Endothelial cell of umbilical vein (primary cell): Measurements from ENCODE around the gene NINJ2. TPM values are rescaled to one million over a fixed set of nuclear protein-coding genes. Genes with fewer than 3 reads are reported as not detected.

ENCODE experiments used
- BruUV-seq: library from RNA; stranded (reverse); fragments of 400-500 nt; replicated peaks from 2 replicates; lab custom pipeline; 2021; lab: Mats Ljungman, UMichigan
- CTCF ChIA-PET: fragments of 300-600, 350-600 bp; sonication (Branson Sonifier 250); formaldehyde crosslinking; loops from one replicate; lab custom pipeline; 2021; ENCODE audit warnings: antibody characterized with exemption, inconsistent platforms; lab: Charles Lee
- POLR2A ChIA-PET: fragments of 300-600, 350-600 bp; sonication (Branson Sonifier 250); formaldehyde crosslinking; loops from one replicate; lab custom pipeline; 2021; ENCODE audit warnings: antibody characterized with exemption, inconsistent platforms; lab: Charles Lee
- DNase-seq: peaks from one replicate; pipeline ENCODE4 v3.0.0-alpha.2; 2011; ENCODE audit warnings: low read depth, low spot score
- FAIRE-seq: peaks from 2 replicates; lab custom pipeline; 2011; peaks lifted over from hg19 to GRCh38; lab: Jason Lieb, UNC
- H2AFZ ChIP-seq: 2 replicates; pipeline ENCODE4 v1.6.0; 2012; ENCODE audit warnings: low read depth, low read length, control low read depth, inconsistent platforms
- H3K27ac ChIP-seq: 2 replicates; pipeline ENCODE4 v1.5.1; 2011; ENCODE audit warnings: low read depth, mild to moderate bottlenecking, control low read depth, low read length, moderate library complexity; ENCODE audit not compliant: insufficient read depth
- H3K27me3 ChIP-seq, 2 experiments: 2 replicates each; pipeline versions ENCODE4 v1.6.0 to v1.6.1; 2011; ENCODE audit warnings: low read length in 2 of 2, mixed read lengths in 1 of 2; ENCODE audit not compliant: control insufficient read depth in 2 of 2, insufficient read depth in 2 of 2
- H3K36me3 ChIP-seq, 2 experiments: 2 replicates in 1 of 2; 3 replicates in 1 of 2; pipeline ENCODE4 v1.5.1; 2011; ENCODE audit warnings: low read length in 2 of 2, mild to moderate bottlenecking in 1 of 2, moderate library complexity in 1 of 2; ENCODE audit not compliant: control insufficient read depth in 2 of 2, insufficient read depth in 2 of 2; ENCODE audit errors: extremely low read depth in 1 of 2
- H3K4me1 ChIP-seq: 3 replicates; pipeline ENCODE4 v1.5.1; 2011; ENCODE audit warnings: mild to moderate bottlenecking, low read length; ENCODE audit not compliant: control insufficient read depth, insufficient read depth; ENCODE audit errors: extremely low read depth
- H3K4me2 ChIP-seq: 2 replicates; pipeline ENCODE4 v1.6.1; 2011; ENCODE audit warnings: low read length, control low read depth, mixed read lengths; ENCODE audit not compliant: insufficient read depth
- H3K4me3 ChIP-seq, 3 experiments: fragments of 200-600 bp in 1 of 3; sonication (generic), shearing (Covaris generic) in 1 of 3; replicated peaks in 1 of 3; 2 replicates each; pipeline ENCODE4 v1.5.1; 2011 to 2016; ENCODE audit warnings: control low read depth in 3 of 3, low read length in 3 of 3, mild to moderate bottlenecking in 2 of 3, inconsistent platforms in 1 of 3, low read depth in 1 of 3, moderate library complexity in 1 of 3; ENCODE audit not compliant: insufficient read depth in 1 of 3
- H3K79me2 ChIP-seq: 2 replicates; pipeline ENCODE4 v1.6.0; 2012; ENCODE audit warnings: low read length, inconsistent platforms; ENCODE audit not compliant: control insufficient read depth, insufficient read depth
- H3K9ac ChIP-seq: replicated peaks from 2 replicates; pipeline ENCODE3; 2011; ENCODE audit warnings: low read length, control low read depth; ENCODE audit not compliant: insufficient read depth; ENCODE audit errors: extremely low read depth
- H3K9me1 ChIP-seq: replicated peaks from 3 replicates; pipeline ENCODE4 v1.6.0; 2011; ENCODE audit warnings: mild to moderate bottlenecking, low read length; ENCODE audit not compliant: control insufficient read depth, insufficient read depth; ENCODE audit errors: extremely low read depth
- H3K9me3 ChIP-seq: replicated peaks from 2 replicates; pipeline ENCODE4 v1.5.1; 2012; ENCODE audit warnings: low read length, inconsistent platforms; ENCODE audit not compliant: control insufficient read depth, insufficient read depth
- H4K20me1 ChIP-seq: replicated peaks from 2 replicates; pipeline ENCODE3; 2011; ENCODE audit warnings: mild to moderate bottlenecking, low read length; ENCODE audit not compliant: control insufficient read depth, insufficient read depth; ENCODE audit errors: extremely low read depth
- EZH2 ChIP-seq: IDR thresholded peaks from 2 replicates; pipeline ENCODE4 v1.6.1; 2012; ENCODE audit warnings: borderline replicate concordance, low read depth, mild to moderate bottlenecking, moderate library complexity, low read length, inconsistent platforms; ENCODE audit not compliant: severe bottlenecking
- FOS ChIP-seq: IDR thresholded peaks from 2 replicates; pipeline ENCODE4 v1.6.1; 2011; ENCODE audit warnings: mild to moderate bottlenecking, low read length, moderate library complexity, borderline replicate concordance; ENCODE audit not compliant: insufficient read depth
- GATA2 ChIP-seq: IDR thresholded peaks from 2 replicates; pipeline ENCODE4 v1.7.0; 2011; ENCODE audit warnings: low read depth, mild to moderate bottlenecking, moderate library complexity, mixed read lengths, low read length; ENCODE audit not compliant: insufficient read length, insufficient read depth
- JUN ChIP-seq: IDR thresholded peaks from 2 replicates; pipeline ENCODE4 v1.6.1; 2011; ENCODE audit warnings: borderline replicate concordance, low read depth; ENCODE audit not compliant: insufficient read length, insufficient read depth
- MYC ChIP-seq: IDR thresholded peaks from one replicate; pipeline ENCODE4 v1.6.1; 2011; ENCODE audit warnings: mild to moderate bottlenecking, low read depth, low read length
- POLR2A ChIP-seq: IDR thresholded peaks from 2 replicates; pipeline ENCODE4 v1.6.1; 2012; ENCODE audit warnings: low read depth, mild to moderate bottlenecking, control low read depth, low read length
- POLR2AphosphoS5 ChIP-seq: IDR thresholded peaks from 2 replicates; pipeline ENCODE4 v1.6.1; 2012; ENCODE audit warnings: low read depth, mild to moderate bottlenecking, control low read depth, low read length, moderate library complexity; ENCODE audit not compliant: insufficient read depth
- dilution Hi-C: fragments of 300-500 bp; cut with MboI; formaldehyde crosslinking; loops from one replicate; pipeline ENCODE4 v1.15.0; 2019; ENCODE audit warnings: low sequenced_read_pairs; ENCODE audit not compliant: extremely low pct_ligation_motif_present
- intact Hi-C: fragments of 100-400 bp; cut with micrococcal nuclease; formaldehyde crosslinking; loops from one replicate; pipeline ENCODE4 v1.10.0; 2022
- polyA plus RNA-seq, 4 experiments: library from polyadenylated mRNA; depleted of rRNA in 3 of 4; stranded (reverse) in 3 of 4; unstranded in 1 of 4; fragments of >200 nt; gene quantifications; 2 replicates each; pipeline versions ENCODE4 v1.2.1 to v1.2.3, GENCODE V29; 2011 to 2012; ENCODE audit warnings: missing spikeins in 1 of 4
- total RNA-seq: library from RNA; stranded (reverse); gene quantifications from 2 replicates; pipeline ENCODE4 v1.2.3, GENCODE V29; 2021
- TF ChIP-seq, protein P1 (sequence below), 2 donors: IDR thresholded peaks; 1 replicate in 1 of 2; 2 replicates in 1 of 2; pipeline ENCODE4 v1.5.1; 2011; ENCODE audit warnings: low read length in 2 of 2, mild to moderate bottlenecking in 2 of 2, moderate library complexity in 2 of 2, control low read depth in 1 of 2, inconsistent platforms in 1 of 2, low read depth in 1 of 2; ENCODE audit not compliant: insufficient read depth in 1 of 2; ENCODE audit errors: extremely low read depth in 1 of 2
- TF ChIP-seq, protein P2 (sequence below): IDR thresholded peaks from 2 replicates; pipeline ENCODE4 v1.6.1; 2011; ENCODE audit not compliant: insufficient read depth, insufficient read length

Gene NINJ2
- total and polyA plus RNA-seq, 2 donors (not counting 3 experiments of a cell fraction or from before 2014, with no cell fraction given): 0.75 to 4.4 TPM

DNA sequence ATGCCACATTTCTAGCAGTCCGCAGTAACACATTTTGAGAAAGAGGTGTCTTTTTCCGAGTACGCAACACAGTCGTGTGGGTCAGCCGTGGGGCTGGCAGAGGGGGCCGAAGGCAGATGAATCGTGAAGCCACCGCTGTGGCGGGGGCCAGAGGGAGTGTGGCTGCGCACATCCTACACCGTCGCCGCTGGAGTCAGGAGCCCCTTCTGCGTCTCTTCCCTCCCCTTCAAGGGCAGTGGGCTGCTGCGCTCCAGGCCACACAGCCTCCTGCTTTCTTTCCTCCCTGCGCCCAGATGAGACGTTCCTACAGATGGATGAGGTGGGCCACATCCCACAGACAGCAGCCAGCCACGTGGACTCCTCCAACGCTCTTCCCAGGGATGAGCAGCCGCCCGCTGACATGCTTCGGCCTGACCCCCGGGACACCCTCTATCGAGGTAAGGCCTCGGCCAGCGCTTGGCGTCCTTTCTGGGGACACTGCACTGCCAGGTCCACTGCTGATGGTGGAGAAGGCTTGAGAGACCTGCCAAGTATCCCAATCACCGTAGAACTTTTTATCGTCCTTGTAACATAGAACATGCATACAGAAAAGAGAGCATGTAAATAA is 113.7 kb downstream of the NINJ2 start:
- intact Hi-C loops (no loop called here), dilution Hi-C loops (no loop called here)
- Histone ChIP-seq H3K27ac (no peak overlapping the region), H3K27me3 (peaks cover 0 to 13% of the 10 kb centered on the region in 2 experiments), H3K36me3 (no peaks in the 10 kb centered on the region), H3K9ac (no peak overlapping the region), H3K4me3 (no peak overlapping the region), H3K9me3 (no peaks in the 10 kb centered on the region), H2AFZ (no peak overlapping the region), H3K4me1 (peaks cover 8% of the 10 kb centered on the region), H4K20me1 (no peaks in the 10 kb centered on the region), H3K4me2 (no peak overlapping the region), H3K79me2 (no peaks in the 10 kb centered on the region), H3K9me1 (no peaks in the 10 kb centered on the region)
- TF ChIP-seq, protein P1, sequence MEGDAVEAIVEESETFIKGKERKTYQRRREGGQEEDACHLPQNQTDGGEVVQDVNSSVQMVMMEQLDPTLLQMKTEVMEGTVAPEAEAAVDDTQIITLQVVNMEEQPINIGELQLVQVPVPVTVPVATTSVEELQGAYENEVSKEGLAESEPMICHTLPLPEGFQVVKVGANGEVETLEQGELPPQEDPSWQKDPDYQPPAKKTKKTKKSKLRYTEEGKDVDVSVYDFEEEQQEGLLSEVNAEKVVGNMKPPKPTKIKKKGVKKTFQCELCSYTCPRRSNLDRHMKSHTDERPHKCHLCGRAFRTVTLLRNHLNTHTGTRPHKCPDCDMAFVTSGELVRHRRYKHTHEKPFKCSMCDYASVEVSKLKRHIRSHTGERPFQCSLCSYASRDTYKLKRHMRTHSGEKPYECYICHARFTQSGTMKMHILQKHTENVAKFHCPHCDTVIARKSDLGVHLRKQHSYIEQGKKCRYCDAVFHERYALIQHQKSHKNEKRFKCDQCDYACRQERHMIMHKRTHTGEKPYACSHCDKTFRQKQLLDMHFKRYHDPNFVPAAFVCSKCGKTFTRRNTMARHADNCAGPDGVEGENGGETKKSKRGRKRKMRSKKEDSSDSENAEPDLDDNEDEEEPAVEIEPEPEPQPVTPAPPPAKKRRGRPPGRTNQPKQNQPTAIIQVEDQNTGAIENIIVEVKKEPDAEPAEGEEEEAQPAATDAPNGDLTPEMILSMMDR (IDR thresholded peaks at IDR 0.05; ENCODE audit: extremely low read depth in 1 of 2, insufficient read depth in 1 of 2, low read depth in 1 of 2, low read length in 2 of 2): no peak
- TF ChIP-seq, protein P2, sequence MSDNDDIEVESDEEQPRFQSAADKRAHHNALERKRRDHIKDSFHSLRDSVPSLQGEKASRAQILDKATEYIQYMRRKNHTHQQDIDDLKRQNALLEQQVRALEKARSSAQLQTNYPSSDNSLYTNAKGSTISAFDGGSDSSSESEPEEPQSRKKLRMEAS: no peak
- TF ChIP-seq POLR2A (no peak), FOS (no peak), GATA2 (no peak), JUN (no peak), POLR2AphosphoS5 (no peak), MYC (no peak), EZH2 (no peak)
- FAIRE-seq: no peak
- POLR2A ChIA-PET: no interaction called here
- no TSS peak for BruUV-seq
- CTCF ChIA-PET: interaction anchor here (2.4 to 3.5 kb wide), 2 partner anchors 97 to 107 kb away, joined by 8 to 173 read pairs; no protein-coding TSS in a partner anchor
- no peak for DNase-seq
